Thyroid gland (tissue), 4 donors: ENCODE measurements around the gene DGKD.

Source experiments
- POLR2A ChIP-seq, 2 donors: fragments of 450-650 bp; IDR thresholded peaks; one replicate each; pipeline ENCODE4 v1.6.1; 2017; ENCODE audit warnings: antibody characterized with exemption in 2 of 2, mild to moderate bottlenecking in 2 of 2, moderate library complexity in 1 of 2
- TF ChIP-seq, protein P1 (sequence below), 6 experiments: fragments of 200-600 bp in 3 of 6; fragments of 450-650 bp in 3 of 6; sonication (generic) in 3 of 6; IDR thresholded peaks; one replicate each; pipeline ENCODE4 v1.5.1; 2016 to 2019; ENCODE audit warnings: antibody characterized with exemption in 6 of 6, mild to moderate bottlenecking in 2 of 6, inconsistent platforms in 1 of 6, moderate library complexity in 1 of 6

DNA sequence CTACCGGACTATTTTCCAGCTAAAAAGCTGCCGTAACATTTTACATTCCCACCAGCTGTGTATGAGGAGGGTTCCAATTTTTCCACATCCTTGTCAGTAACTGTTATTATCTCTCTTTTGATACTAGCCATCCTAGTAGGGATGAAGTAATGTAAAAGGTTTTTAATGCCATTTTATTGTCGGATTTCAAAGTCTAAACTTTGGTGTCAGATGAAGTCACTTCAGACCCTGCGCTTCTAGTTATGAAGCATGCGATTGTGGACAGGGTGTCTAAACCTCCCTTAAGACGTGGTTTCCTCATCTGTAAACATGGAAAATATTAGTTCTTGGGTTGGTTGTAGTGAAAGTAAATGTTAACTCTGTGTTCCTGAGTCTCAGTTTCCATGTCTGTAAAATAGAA, 4.7 kb downstream of the DGKD start:
- TF ChIP-seq, protein P1, sequence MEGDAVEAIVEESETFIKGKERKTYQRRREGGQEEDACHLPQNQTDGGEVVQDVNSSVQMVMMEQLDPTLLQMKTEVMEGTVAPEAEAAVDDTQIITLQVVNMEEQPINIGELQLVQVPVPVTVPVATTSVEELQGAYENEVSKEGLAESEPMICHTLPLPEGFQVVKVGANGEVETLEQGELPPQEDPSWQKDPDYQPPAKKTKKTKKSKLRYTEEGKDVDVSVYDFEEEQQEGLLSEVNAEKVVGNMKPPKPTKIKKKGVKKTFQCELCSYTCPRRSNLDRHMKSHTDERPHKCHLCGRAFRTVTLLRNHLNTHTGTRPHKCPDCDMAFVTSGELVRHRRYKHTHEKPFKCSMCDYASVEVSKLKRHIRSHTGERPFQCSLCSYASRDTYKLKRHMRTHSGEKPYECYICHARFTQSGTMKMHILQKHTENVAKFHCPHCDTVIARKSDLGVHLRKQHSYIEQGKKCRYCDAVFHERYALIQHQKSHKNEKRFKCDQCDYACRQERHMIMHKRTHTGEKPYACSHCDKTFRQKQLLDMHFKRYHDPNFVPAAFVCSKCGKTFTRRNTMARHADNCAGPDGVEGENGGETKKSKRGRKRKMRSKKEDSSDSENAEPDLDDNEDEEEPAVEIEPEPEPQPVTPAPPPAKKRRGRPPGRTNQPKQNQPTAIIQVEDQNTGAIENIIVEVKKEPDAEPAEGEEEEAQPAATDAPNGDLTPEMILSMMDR (IDR thresholded peaks at IDR 0.05): no peak
- no peak for TF ChIP-seq POLR2A (IDR thresholded peaks at IDR 0.05)
